ENCODE measurements around the gene UCK1.
A peak's percentile ranks its signal among the peaks of the same experiment; 100 is the strongest.

The UCK1 gene

GRCh38 chr9:131503626-131504465, 27.2 kb downstream of the UCK1 start:
- peaks cover 37% of the 10 kb centered on the region for H3F3A ChIP-seq (ENCODE audit: insufficient read depth, low read length)
- H3K4me3 ChIP-seq (ENCODE audit: low read length): peak overlapping the region; percentile 95
- H3K9me2 ChIP-seq (replicated peaks; ENCODE audit: insufficient read depth, low read length): no peaks in the 10 kb centered on the region
- no peaks in the 10 kb centered on the region for H3K9me3 ChIP-seq (replicated peaks; ENCODE audit: insufficient read depth, low read length)
- peak overlapping the region; percentile 93 for H3K9ac ChIP-seq (ENCODE audit: low read length)
- H3K4me1 ChIP-seq (ENCODE audit: low read length): peaks cover 36% of the 10 kb centered on the region
- no peaks in the 10 kb centered on the region for H4K20me1 ChIP-seq (ENCODE audit: insufficient read depth, low read length)
- H3K36me3 ChIP-seq (replicated peaks; ENCODE audit: insufficient read depth, low read length): no peaks in the 10 kb centered on the region
- peak overlapping the region; percentile 98; the same call in 1 of the 2 replicates for H3K27ac ChIP-seq (ENCODE audit: low read length)
- TF ChIP-seq CTCF (IDR thresholded peaks at IDR 0.05; ENCODE audit: low read length): no peak
- no peak for TF ChIP-seq EZH2phosphoT487 (IDR thresholded peaks at IDR 0.05; ENCODE audit: low read length)
- no peak for TF ChIP-seq EZH2 (optimal IDR thresholded peaks at IDR 0.05; ENCODE audit: low read depth, low read length)
- H3K27me3 ChIP-seq (replicated peaks; ENCODE audit: insufficient read depth, low read length): no peaks in the 10 kb centered on the region
- H3K79me2 ChIP-seq (ENCODE audit: low read length): peaks cover 47% of the 10 kb centered on the region
- H2AFZ ChIP-seq (ENCODE audit: low read length): peak overlapping the region; percentile 96
- no peak for DNase-seq
- H3K4me2 ChIP-seq (ENCODE audit: low read depth, low read length): peak overlapping the region; percentile 95

GRCh38 chr9:131502781-131503625, 28.1 kb downstream of the UCK1 start, which contains the start of gene POMT1:
TSS of gene POMT1 (plus strand) at chr9:131502918. CDS start at chr9:131504219, 1,301 bp downstream.
- peaks cover 44% of the 10 kb centered on the region for H3K4me1 ChIP-seq (ENCODE audit: low read length)
- H2AFZ ChIP-seq (ENCODE audit: low read length): peak within 1 kb of the TSS; percentile 96
- H3K27me3 ChIP-seq (replicated peaks; ENCODE audit: insufficient read depth, low read length): no peaks in the 10 kb centered on the region
- H3K36me3 ChIP-seq (replicated peaks; ENCODE audit: insufficient read depth, low read length): no peaks in the 10 kb centered on the region
- H3K9me3 ChIP-seq (replicated peaks; ENCODE audit: insufficient read depth, low read length): no peaks in the 10 kb centered on the region
- peak; percentile 93 for DNase-seq
- peak within 1 kb of the TSS; percentile 95 for H3K4me3 ChIP-seq (ENCODE audit: low read length)
- no peaks in the 10 kb centered on the region for H4K20me1 ChIP-seq (ENCODE audit: insufficient read depth, low read length)
- H3K79me2 ChIP-seq (ENCODE audit: low read length): peaks cover 53% of the 10 kb centered on the region
- peak within 1 kb of the TSS; percentile 93 for H3K9ac ChIP-seq (ENCODE audit: low read length)
- H3F3A ChIP-seq (ENCODE audit: insufficient read depth, low read length): peaks cover 44% of the 10 kb centered on the region
- no peak for TF ChIP-seq EZH2phosphoT487 (IDR thresholded peaks at IDR 0.05; ENCODE audit: low read length)
- TF ChIP-seq EZH2 (optimal IDR thresholded peaks at IDR 0.05; ENCODE audit: low read depth, low read length): no peak
- no peak for TF ChIP-seq CTCF (IDR thresholded peaks at IDR 0.05; ENCODE audit: low read length)
- H3K9me2 ChIP-seq (replicated peaks; ENCODE audit: insufficient read depth, low read length): no peaks in the 10 kb centered on the region
- peak within 1 kb of the TSS; percentile 98; the same call in 1 of the 2 replicates for H3K27ac ChIP-seq (ENCODE audit: low read length)
- H3K4me2 ChIP-seq (ENCODE audit: low read depth, low read length): peak within 1 kb of the TSS; percentile 95

GRCh38 chr9:131500939-131501541, 30.0 kb downstream of the UCK1 start:
- H3K9ac ChIP-seq (ENCODE audit: low read length): peak overlapping the region; percentile 70
- no peaks in the 10 kb centered on the region for H4K20me1 ChIP-seq (ENCODE audit: insufficient read depth, low read length)
- peak overlapping the region; percentile 98 for H3K27ac ChIP-seq (ENCODE audit: low read length)
- H3K27me3 ChIP-seq (replicated peaks; ENCODE audit: insufficient read depth, low read length): no peaks in the 10 kb centered on the region
- no peaks in the 10 kb centered on the region for H3K9me3 ChIP-seq (replicated peaks; ENCODE audit: insufficient read depth, low read length)
- H3K79me2 ChIP-seq (ENCODE audit: low read length): peaks cover 55% of the 10 kb centered on the region
- peak overlapping the region; percentile 14; the same call in 1 of the 2 replicates for H3K4me3 ChIP-seq (ENCODE audit: low read length)
- DNase-seq: peak; percentile 81
- TF ChIP-seq CTCF (IDR thresholded peaks at IDR 0.05; ENCODE audit: low read length) (no peak), EZH2phosphoT487 (IDR thresholded peaks at IDR 0.05; ENCODE audit: low read length) (no peak), EZH2 (optimal IDR thresholded peaks at IDR 0.05; ENCODE audit: low read depth, low read length) (no peak)
- peak overlapping the region; percentile 95 for H3K4me2 ChIP-seq (ENCODE audit: low read depth, low read length)
- peaks cover 49% of the 10 kb centered on the region for H3F3A ChIP-seq (ENCODE audit: insufficient read depth, low read length)
- no peaks in the 10 kb centered on the region for H3K9me2 ChIP-seq (replicated peaks; ENCODE audit: insufficient read depth, low read length)
- H3K4me1 ChIP-seq (ENCODE audit: low read length): peaks cover 44% of the 10 kb centered on the region
- H3K36me3 ChIP-seq (replicated peaks; ENCODE audit: insufficient read depth, low read length): peaks cover under 1% of the 10 kb centered on the region; the same call in 1 of the 2 replicates
- H2AFZ ChIP-seq (ENCODE audit: low read length): no peak overlapping the region

Measured in MM.1S (cell line).